ENCODE measurements around the gene NES. TPM values are rescaled to one million over a fixed set of nuclear protein-coding genes. Genes with fewer than 3 reads are reported as not detected.

Gene NES
- total and polyA plus RNA-seq, 2 experiments from 2014 or later = 2.2 to 15.0 TPM

DNA sequence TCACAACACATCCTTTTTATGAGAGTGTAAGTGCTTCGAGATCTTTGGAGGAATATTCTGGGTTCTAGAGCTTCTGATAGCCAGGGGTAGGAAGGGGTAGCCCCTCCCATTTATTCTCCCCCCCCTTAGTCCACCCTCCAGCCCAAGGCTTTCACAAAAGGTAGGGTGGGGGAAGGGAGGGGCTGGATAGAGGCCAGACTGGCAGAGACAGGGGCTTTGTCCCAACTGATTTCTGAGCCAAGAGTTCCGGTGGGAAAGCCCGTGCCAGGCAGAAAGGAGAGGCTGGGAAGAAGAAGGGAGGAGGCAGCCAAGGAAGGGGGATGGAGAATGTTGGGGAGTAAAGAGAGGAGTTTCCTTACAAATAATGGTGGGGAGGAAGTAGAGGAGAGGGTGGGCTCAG, 32.2 kb downstream of the NES start:
- Histone ChIP-seq H3K27ac (no peak overlapping the region), H3K4me1 (ENCODE audit: insufficient read depth) (no peaks in the 10 kb centered on the region), H3K4me2 (ENCODE audit: unreplicated experiment) (no peak overlapping the region), H3K27me3 (replicated peaks; ENCODE audit: insufficient read depth) (peaks cover 85% of the 10 kb centered on the region), H4K20me1 (ENCODE audit: insufficient read depth) (no peaks in the 10 kb centered on the region), H3K36me3 (ENCODE audit: low read depth) (no peaks in the 10 kb centered on the region), H2AFZ (no peak overlapping the region), H3K4me3 (no peak overlapping the region), H3K9me2 (ENCODE audit: insufficient read depth) (no peaks in the 10 kb centered on the region), H3F3A (ENCODE audit: insufficient read depth) (no peaks in the 10 kb centered on the region), H3K9me3 (ENCODE audit: low read depth) (no peaks in the 10 kb centered on the region), H3K9ac (no peak overlapping the region), H3K79me2 (ENCODE audit: insufficient read depth) (no peaks in the 10 kb centered on the region)
- WGBS, 2 experiments (ENCODE audit: low coverage in 1 of 2, low lambda C conversion rate in 2 of 2, missing lambda C conversion rate in 2 of 2) = 14 to 21% methylated on average over 3 of the region's 3 CpGs
- DNase-seq = no peak
- in situ Hi-C loops (cut with MboI) = no loop called here
- no peak for TF ChIP-seq EZH2 (IDR thresholded peaks at IDR 0.05; ENCODE audit: insufficient read depth, poor library complexity, severe bottlenecking)
- no peak for TF ChIP-seq EZH2phosphoT487 (IDR thresholded peaks at IDR 0.05; ENCODE audit: insufficient read depth, low read depth)

DNA sequence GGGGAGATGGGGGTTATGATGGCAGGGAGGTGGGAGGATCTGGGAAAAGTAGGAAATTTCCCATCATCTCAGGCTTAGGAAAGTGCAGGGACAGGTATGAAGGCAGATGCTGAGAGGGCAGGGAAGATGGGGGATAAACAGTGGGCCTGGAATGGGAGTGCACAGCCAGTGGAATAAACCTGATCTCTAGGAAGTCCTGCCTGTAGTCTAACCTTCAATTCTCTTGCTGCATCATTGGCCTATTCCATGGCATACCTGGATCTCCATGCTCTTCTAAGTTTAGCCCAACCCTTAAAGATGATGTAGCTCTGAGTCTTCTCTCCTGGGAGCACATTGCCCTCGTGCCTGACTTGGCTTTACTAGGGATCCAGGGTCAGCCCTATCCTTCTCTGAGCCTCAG, 32.6 kb downstream of the NES start:
- Histone ChIP-seq H3K9me2 (ENCODE audit: insufficient read depth) (no peaks in the 10 kb centered on the region), H3K36me3 (ENCODE audit: low read depth) (no peaks in the 10 kb centered on the region), H3F3A (ENCODE audit: insufficient read depth) (no peaks in the 10 kb centered on the region), H4K20me1 (ENCODE audit: insufficient read depth) (no peaks in the 10 kb centered on the region), H2AFZ (no peak overlapping the region), H3K4me3 (no peak overlapping the region), H3K4me1 (ENCODE audit: insufficient read depth) (no peaks in the 10 kb centered on the region), H3K4me2 (ENCODE audit: unreplicated experiment) (no peak overlapping the region), H3K27me3 (replicated peaks; ENCODE audit: insufficient read depth) (peaks cover 87% of the 10 kb centered on the region), H3K27ac (no peak overlapping the region), H3K79me2 (ENCODE audit: insufficient read depth) (no peaks in the 10 kb centered on the region), H3K9me3 (ENCODE audit: low read depth) (no peaks in the 10 kb centered on the region), H3K9ac (no peak overlapping the region)
- WGBS, 2 experiments (ENCODE audit: low coverage in 1 of 2, low lambda C conversion rate in 2 of 2, missing lambda C conversion rate in 2 of 2) = 13 to 14% methylated on average over 1 of the region's 1 CpG
- no peak for TF ChIP-seq EZH2 (IDR thresholded peaks at IDR 0.05; ENCODE audit: insufficient read depth, poor library complexity, severe bottlenecking)
- no peak for TF ChIP-seq EZH2phosphoT487 (IDR thresholded peaks at IDR 0.05; ENCODE audit: insufficient read depth, low read depth)
- no peak for DNase-seq
- in situ Hi-C loops (cut with MboI) = no loop called here

DNA sequence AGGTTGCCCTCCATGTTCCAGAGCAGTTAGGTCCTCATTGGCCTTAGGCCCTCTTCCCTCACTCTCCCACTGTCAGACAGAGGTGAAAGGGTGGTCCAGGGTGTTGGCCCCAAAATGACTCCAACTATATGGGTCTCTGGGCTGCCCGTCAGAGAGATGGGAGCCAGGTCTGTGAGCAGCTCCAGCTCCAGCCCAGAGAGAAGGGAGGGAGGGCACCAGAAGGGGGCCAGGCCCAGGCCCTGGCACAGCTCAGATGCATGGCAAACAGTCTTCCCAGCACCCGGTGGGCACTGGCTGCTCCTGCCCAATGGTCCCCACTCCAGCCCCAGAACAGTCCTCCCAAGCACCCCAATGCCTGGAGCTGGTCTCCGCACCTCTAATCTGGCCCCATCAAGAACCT, 33.1 kb downstream of the NES start:
- DNase-seq = no peak

GRCh38 chr1:156643778-156644092, 33.5 kb downstream of the NES start:
- Histone ChIP-seq H2AFZ (no peak overlapping the region), H3K9me3 (ENCODE audit: low read depth) (no peaks in the 10 kb centered on the region), H3K4me2 (ENCODE audit: unreplicated experiment) (no peak overlapping the region), H3K4me1 (ENCODE audit: insufficient read depth) (no peaks in the 10 kb centered on the region), H3K27me3 (replicated peaks; ENCODE audit: insufficient read depth) (peaks cover 87% of the 10 kb centered on the region), H3K9me2 (ENCODE audit: insufficient read depth) (no peaks in the 10 kb centered on the region), H3K27ac (no peak overlapping the region), H3K4me3 (no peak overlapping the region), H3F3A (ENCODE audit: insufficient read depth) (no peaks in the 10 kb centered on the region), H4K20me1 (ENCODE audit: insufficient read depth) (no peaks in the 10 kb centered on the region), H3K36me3 (ENCODE audit: low read depth) (no peaks in the 10 kb centered on the region), H3K79me2 (ENCODE audit: insufficient read depth) (no peaks in the 10 kb centered on the region), H3K9ac (no peak overlapping the region)
- TF ChIP-seq EZH2 (IDR thresholded peaks at IDR 0.05; ENCODE audit: insufficient read depth, poor library complexity, severe bottlenecking) = no peak
- no peak for TF ChIP-seq EZH2phosphoT487 (IDR thresholded peaks at IDR 0.05; ENCODE audit: insufficient read depth, low read depth)
- in situ Hi-C loops (cut with MboI) = no loop called here
- WGBS, 2 experiments (ENCODE audit: low coverage in 1 of 2, low lambda C conversion rate in 2 of 2, missing lambda C conversion rate in 2 of 2) = 77 to 83% methylated on average over 7 of the region's 7 CpGs
- no peak for DNase-seq

More for the DNA sequence above, 33.1 kb downstream of the NES start:
- Histone ChIP-seq H3K27ac (no peak overlapping the region), H3K4me1 (ENCODE audit: insufficient read depth) (no peaks in the 10 kb centered on the region), H3K79me2 (ENCODE audit: insufficient read depth) (no peaks in the 10 kb centered on the region), H3K9ac (no peak overlapping the region), H3K9me2 (ENCODE audit: insufficient read depth) (no peaks in the 10 kb centered on the region), H3K9me3 (ENCODE audit: low read depth) (no peaks in the 10 kb centered on the region), H3K27me3 (replicated peaks; ENCODE audit: insufficient read depth) (peaks cover 87% of the 10 kb centered on the region), H4K20me1 (ENCODE audit: insufficient read depth) (no peaks in the 10 kb centered on the region), H3K4me2 (ENCODE audit: unreplicated experiment) (no peak overlapping the region), H3K36me3 (ENCODE audit: low read depth) (no peaks in the 10 kb centered on the region), H3F3A (ENCODE audit: insufficient read depth) (no peaks in the 10 kb centered on the region), H3K4me3 (no peak overlapping the region), H2AFZ (no peak overlapping the region)
- WGBS, 2 experiments (ENCODE audit: low coverage in 1 of 2, low lambda C conversion rate in 2 of 2, missing lambda C conversion rate in 2 of 2) = 39 to 46% methylated on average over 3 of the region's 3 CpGs
- TF ChIP-seq EZH2phosphoT487 (IDR thresholded peaks at IDR 0.05; ENCODE audit: insufficient read depth, low read depth) (no peak), EZH2 (IDR thresholded peaks at IDR 0.05; ENCODE audit: insufficient read depth, poor library complexity, severe bottlenecking) (no peak)
- in situ Hi-C loops (cut with MboI) = no loop called here
